Activated B cell treated with CpG ODN at 0.5 μM for 24 hours (primary cell): ENCODE measurements around the gene SCLY. TPM values are rescaled to one million over a fixed set of nuclear protein-coding genes. Genes with fewer than 3 reads are reported as not detected.

ENCODE experiments used
- ATAC-seq: fragments of 200-7000 bp; cut with Tn5 transposase; one replicate; pipeline ENCODE4 v1.10.0; 2021; ENCODE audit warnings: low read depth, mild to moderate bottlenecking, moderate library complexity
- CTCF ChIA-PET: fragments of 350-600 bp; sonication (Branson Sonifier 250); formaldehyde crosslinking; loops from one replicate; lab custom pipeline; 2021; ENCODE audit warnings: antibody characterized with exemption; lab: Charles Lee
- POLR2A ChIA-PET: fragments of 350-600 bp; sonication (Branson Sonifier 250); formaldehyde crosslinking; loops from one replicate; lab custom pipeline; 2021; ENCODE audit warnings: antibody characterized with exemption; lab: Charles Lee
- DNase-seq: peaks from one replicate; pipeline ENCODE4 v3.0.0; 2022
- H3K27ac Mint-ChIP-seq: one replicate; pipeline ENCODE4 v1.8.0; 2020; ENCODE audit warnings: mixed read lengths
- H3K27me3 Mint-ChIP-seq: one replicate; pipeline ENCODE4 v1.8.0; 2021; ENCODE audit warnings: mixed read lengths
- H3K36me3 Mint-ChIP-seq: one replicate; pipeline ENCODE4 v1.8.0; 2021; ENCODE audit warnings: low read depth, mixed read lengths
- H3K4me1 Mint-ChIP-seq: one replicate; pipeline ENCODE4 v1.8.0; 2021; ENCODE audit warnings: mixed read lengths
- H3K4me3 Mint-ChIP-seq: one replicate; pipeline ENCODE4 v1.8.0; 2020; ENCODE audit warnings: mild to moderate bottlenecking, mixed read lengths
- H3K9me3 Mint-ChIP-seq: one replicate; pipeline ENCODE4 v1.8.0; 2020; ENCODE audit warnings: mixed read lengths
- CTCF ChIP-seq: fragments of 200-600 bp; IDR thresholded peaks from one replicate; pipeline ENCODE4 v1.8.0; 2022; ENCODE audit warnings: antibody characterized with exemption, mild to moderate bottlenecking
- intact Hi-C: fragments of 100-400 bp; cut with micrococcal nuclease; formaldehyde crosslinking; loops from one replicate; pipeline ENCODE4 v1.15.1; 2024
- total RNA-seq: library from RNA; stranded (reverse); gene quantifications from 2 replicates; pipeline ENCODE4 v1.2.3, GENCODE V29; 2022

Gene SCLY
- total RNA-seq, 1 donor from 2014 or later = 26.9 TPM

GRCh38 chr2:238138331-238139195 is 77.8 kb downstream of the SCLY start, which contains the start of gene KLHL30:
Gene KLHL30 (plus strand): TSS chr2:238138668. CDS start chr2:238140755, 2,087 bp downstream.
- ChIA-PET POLR2A (no interaction called here), CTCF (no interaction called here)
- no peak for TF ChIP-seq CTCF
- intact Hi-C loops = no loop called here
- H3K27ac Mint-ChIP-seq = no peak within 1 kb of the TSS
- H3K36me3 Mint-ChIP-seq = no peaks in the 10 kb centered on the region
- no peak within 1 kb of the TSS for H3K4me3 Mint-ChIP-seq
- H3K9me3 Mint-ChIP-seq = no peaks in the 10 kb centered on the region
- no peak for ATAC-seq
- no peaks in the 10 kb centered on the region for H3K27me3 Mint-ChIP-seq
- H3K4me1 Mint-ChIP-seq = peaks cover 12% of the 10 kb centered on the region
- no peak for DNase-seq

GRCh38 chr2:238139196-238140039 is 78.6 kb downstream of the SCLY start:
- H3K4me1 Mint-ChIP-seq = peaks cover 12% of the 10 kb centered on the region
- CTCF ChIA-PET = no interaction called here
- H3K27ac Mint-ChIP-seq = no peak overlapping the region
- H3K36me3 Mint-ChIP-seq = no peaks in the 10 kb centered on the region
- no peaks in the 10 kb centered on the region for H3K27me3 Mint-ChIP-seq
- H3K9me3 Mint-ChIP-seq = no peaks in the 10 kb centered on the region
- DNase-seq (no peak), ATAC-seq (peak; percentile 68)
- intact Hi-C loops = no loop called here
- no peak overlapping the region for H3K4me3 Mint-ChIP-seq
- TF ChIP-seq CTCF = no peak
- POLR2A ChIA-PET = no interaction called here

- H3K9me3 Mint-ChIP-seq = no peaks in the 10 kb centered on the region
- no peak overlapping the region for H3K4me3 Mint-ChIP-seq
- no peak for TF ChIP-seq CTCF
- no peak overlapping the region for H3K27ac Mint-ChIP-seq
- no peak for DNase-seq
- POLR2A ChIA-PET = no interaction called here
- intact Hi-C loops = no loop called here
- CTCF ChIA-PET = no interaction called here
- H3K27me3 Mint-ChIP-seq = no peaks in the 10 kb centered on the region
- ATAC-seq = no peak
- H3K36me3 Mint-ChIP-seq = no peaks in the 10 kb centered on the region
- peaks cover 12% of the 10 kb centered on the region for H3K4me1 Mint-ChIP-seq
Measured at GRCh38 chr2:238140040-238140439, 79.2 kb downstream of the SCLY start.

GRCh38 chr2:238140721-238141540 is 80.1 kb downstream of the SCLY start:
- no peak for TF ChIP-seq CTCF
- DNase-seq (no peak), ATAC-seq (no peak)
- POLR2A ChIA-PET = no interaction called here
- no peaks in the 10 kb centered on the region for H3K36me3 Mint-ChIP-seq
- no peak overlapping the region for H3K4me3 Mint-ChIP-seq
- H3K9me3 Mint-ChIP-seq = no peaks in the 10 kb centered on the region
- H3K27ac Mint-ChIP-seq = no peak overlapping the region
- CTCF ChIA-PET = no interaction called here
- no peaks in the 10 kb centered on the region for H3K27me3 Mint-ChIP-seq
- intact Hi-C loops = no loop called here
- H3K4me1 Mint-ChIP-seq = peaks cover 12% of the 10 kb centered on the region
